GM18505 (cell line): ENCODE results near the gene CLEC1A.

Source experiments
- ATAC-seq: cut with Tn5 transposase; IDR thresholded peaks from one replicate; pipeline ENCODE4 v1.9.1; 2021; ENCODE audit not compliant: unreplicated experiment
- POLR2A ChIP-seq: IDR thresholded peaks from 4 replicates; pipeline ENCODE4 v1.6.1; 2011; ENCODE audit warnings: borderline replicate concordance; ENCODE audit not compliant: insufficient read depth, insufficient read length; ENCODE audit errors: extremely low read depth

CLEC1A gene

DNA sequence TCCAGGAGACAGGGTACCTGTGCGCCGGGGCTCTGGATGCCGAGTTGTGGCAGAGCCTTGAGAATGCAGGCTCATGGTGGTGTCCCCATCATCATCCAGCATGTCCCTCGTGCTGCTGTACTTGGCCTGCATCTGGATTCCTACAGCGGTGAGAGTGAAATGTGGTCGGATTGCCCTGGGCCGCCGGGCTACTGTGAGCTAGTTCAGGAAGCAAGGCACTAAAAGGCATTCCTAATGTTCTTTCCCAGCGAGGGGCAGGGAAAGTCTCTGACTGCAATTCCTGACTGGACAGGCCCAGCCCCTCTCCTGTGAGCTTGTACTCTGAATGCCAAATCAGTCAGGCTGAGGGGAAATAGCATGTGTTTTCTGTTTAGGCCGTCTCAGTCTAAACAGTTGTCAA lies at the start of gene CLEC1A:
Gene CLEC1A (minus strand): TSS at position 195 of the 400 bp plus-strand sequence. CDS start 63 bp downstream, at position 132.
- TF ChIP-seq POLR2A, result no peak
- no peak for ATAC-seq

- ATAC-seq, result no peak
- TF ChIP-seq POLR2A, result no peak
Observed at GRCh38 chr12:10147714-10148403, 49.1 kb upstream of the CLEC1A start.

DNA sequence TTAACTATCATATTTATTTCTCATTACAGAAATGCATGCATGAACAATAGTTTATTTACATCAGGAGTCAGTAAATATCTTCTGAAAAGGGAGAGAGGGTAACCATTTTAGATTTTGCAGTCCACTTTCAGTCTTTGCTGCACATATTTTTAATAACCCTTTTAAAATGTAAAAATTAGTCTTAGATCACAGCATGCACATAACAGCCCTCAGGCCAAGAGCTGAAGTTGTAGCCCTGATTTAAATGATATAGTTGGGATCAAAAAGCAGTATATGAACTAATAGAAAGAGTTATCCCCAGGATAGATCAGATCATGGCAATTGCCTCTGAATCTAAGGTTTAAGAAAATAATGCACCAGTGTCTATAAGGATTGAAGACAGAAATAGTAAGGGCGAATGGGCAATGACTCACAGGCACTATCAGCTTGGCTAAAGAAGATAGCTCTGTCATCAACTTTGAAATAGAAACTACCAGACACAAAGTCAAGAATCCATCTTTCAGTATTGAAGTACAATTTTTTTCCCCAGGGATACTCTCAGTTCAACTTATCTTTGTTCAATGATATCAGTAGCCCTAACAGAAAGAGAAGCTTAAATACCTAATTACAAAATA lies 44.3 kb upstream of the CLEC1A start:
- ATAC-seq, result no peak
- TF ChIP-seq POLR2A, result no peak

GRCh38 chr12:10140001-10140400 lies 41.2 kb upstream of the CLEC1A start:
- no peak for ATAC-seq
- no peak for TF ChIP-seq POLR2A

GRCh38 chr12:10136637-10137205 lies 37.9 kb upstream of the CLEC1A start:
- no peak for TF ChIP-seq POLR2A
- ATAC-seq, result no peak

- TF ChIP-seq POLR2A, result no peak
Observed at GRCh38 chr12:10135126-10135525, 36.3 kb upstream of the CLEC1A start.

DNA sequence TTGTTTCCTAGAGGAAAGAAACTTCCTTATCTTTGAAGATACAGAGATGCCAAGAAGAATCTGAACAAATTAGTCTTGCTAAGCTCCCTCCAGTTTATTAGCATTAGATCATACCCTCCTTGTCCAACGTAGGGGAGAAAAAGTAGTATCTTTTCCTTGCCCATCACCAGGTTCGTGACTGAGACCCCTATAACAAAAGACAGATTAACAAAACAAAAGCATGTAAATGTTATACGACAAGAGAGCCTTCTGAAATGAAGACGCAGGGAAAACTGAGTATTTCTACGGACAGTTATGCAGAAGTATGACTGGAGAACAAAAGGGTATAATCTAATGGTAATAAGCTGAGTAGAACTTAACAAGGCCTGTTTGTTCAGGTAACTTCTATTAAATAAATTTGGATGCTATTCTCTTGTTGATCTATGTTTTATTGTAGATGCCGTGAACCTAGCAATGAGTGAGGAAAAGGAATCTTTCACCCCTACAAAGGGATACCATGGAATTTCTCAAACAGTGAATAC lies 34.1 kb upstream of the CLEC1A start:
- TF ChIP-seq POLR2A, result no peak
- no peak for ATAC-seq

More at GRCh38 chr12:10135126-10135525, 36.3 kb upstream of the CLEC1A start:
- ATAC-seq, result no peak

- ATAC-seq, result no peak
- no peak for TF ChIP-seq POLR2A
Observed at GRCh38 chr12:10131111-10131690, 32.4 kb upstream of the CLEC1A start.

- no peak for TF ChIP-seq POLR2A
Observed at GRCh38 chr12:10130042-10130441, 31.3 kb upstream of the CLEC1A start, which contains the start of gene CLEC7A. CLEC7A (minus strand) TSS chr12:10130199; CDS start chr12:10130082, 117 bp downstream.

GRCh38 chr12:10128687-10129086 lies 29.9 kb upstream of the CLEC1A start:
- ATAC-seq, result no peak
- TF ChIP-seq POLR2A, result no peak

More at GRCh38 chr12:10130042-10130441, 31.3 kb upstream of the CLEC1A start, which contains the start of gene CLEC7A:
- peak; percentile 80 for ATAC-seq

DNA sequence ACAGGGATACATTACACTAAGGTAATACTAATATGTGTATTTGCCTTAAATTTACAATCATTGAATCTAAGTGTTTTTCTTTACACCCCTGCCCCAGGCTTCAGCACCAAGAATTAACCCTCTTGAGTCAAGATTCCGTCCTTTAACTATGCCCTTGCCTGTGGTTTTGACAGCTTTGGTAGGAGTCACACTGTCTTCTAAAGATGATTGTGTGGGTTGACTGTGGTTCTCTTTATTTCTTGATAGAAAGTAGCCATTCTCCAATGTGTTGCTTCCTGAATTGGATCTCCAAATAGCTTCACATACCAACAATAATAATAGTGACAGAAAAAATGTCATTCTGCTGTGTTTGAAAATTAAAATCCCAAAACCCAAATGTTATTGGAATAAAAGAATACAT lies 27.6 kb upstream of the CLEC1A start:
- ATAC-seq, result no peak
- no peak for TF ChIP-seq POLR2A

- no peak for ATAC-seq
- TF ChIP-seq POLR2A, result no peak
Observed at GRCh38 chr12:10122689-10123088, 23.9 kb upstream of the CLEC1A start.

- no peak for ATAC-seq
- no peak for TF ChIP-seq POLR2A
Observed at GRCh38 chr12:10121278-10121677, 22.5 kb upstream of the CLEC1A start.
